Liver (tissue), 3 donors: ENCODE results near the gene GNPTAB.

Source experiments
- EGR1 ChIP-seq, 2 donors: IDR thresholded peaks; 2 replicates each; pipeline ENCODE4 v1.6.1; 2016 to 2018; ENCODE audit warnings: antibody characterized with exemption in 2 of 2, low read depth in 2 of 2
- FOXA1 ChIP-seq: IDR thresholded peaks from 2 replicates; pipeline ENCODE4 v1.6.1; 2016; ENCODE audit warnings: antibody characterized with exemption
- FOXA2 ChIP-seq: IDR thresholded peaks from 2 replicates; pipeline ENCODE4 v1.6.1; 2016; ENCODE audit warnings: antibody characterized with exemption
- GABPA ChIP-seq, 2 donors: IDR thresholded peaks in 1 of 2; conservative IDR thresholded peaks in 1 of 2; 2 replicates each; pipeline ENCODE4 v1.6.1; 2016; ENCODE audit warnings: antibody characterized with exemption in 2 of 2, mild to moderate bottlenecking in 1 of 2, moderate library complexity in 1 of 2
- HNF4G ChIP-seq: IDR thresholded peaks from 2 replicates; pipeline ENCODE4 v1.6.1; 2016; ENCODE audit warnings: antibody characterized with exemption
- RAD21 ChIP-seq, 2 donors: IDR thresholded peaks; 2 replicates each; pipeline ENCODE4 v1.6.1; 2016; ENCODE audit warnings: antibody characterized with exemption in 2 of 2, mild to moderate bottlenecking in 2 of 2
- RXRA ChIP-seq, 2 donors: IDR thresholded peaks; 2 replicates each; pipeline ENCODE4 v1.6.1; 2017 to 2018; ENCODE audit warnings: antibody characterized with exemption in 2 of 2, mild to moderate bottlenecking in 1 of 2
- SP1 ChIP-seq: IDR thresholded peaks from 2 replicates; pipeline ENCODE4 v1.6.1; 2018; ENCODE audit warnings: antibody characterized with exemption, mild to moderate bottlenecking
- TAF1 ChIP-seq: conservative IDR thresholded peaks from 2 replicates; pipeline ENCODE4 v1.6.1; 2016; ENCODE audit warnings: antibody characterized with exemption, mild to moderate bottlenecking
- YY1 ChIP-seq: IDR thresholded peaks from 2 replicates; pipeline ENCODE4 v1.6.1; 2016; ENCODE audit warnings: antibody characterized with exemption, mild to moderate bottlenecking
- TF ChIP-seq, protein P1 (sequence below): fragments of 150-350 bp; IDR thresholded peaks from 2 replicates; pipeline ENCODE4 v1.5.1; 2017; ENCODE audit warnings: improper control_type of control experiment, low read depth, low read length; ENCODE audit not compliant: missing input control
- TF ChIP-seq, protein P2 (sequence below): IDR thresholded peaks from 2 replicates; pipeline ENCODE4 v1.6.1; 2016; ENCODE audit warnings: antibody characterized with exemption
- TF ChIP-seq, protein P3 (sequence below): IDR thresholded peaks from 2 replicates; pipeline ENCODE4 v1.6.1; 2016; ENCODE audit warnings: antibody characterized with exemption, mild to moderate bottlenecking
- donor health status: healthy.
- donor health status: healthy.

DNA sequence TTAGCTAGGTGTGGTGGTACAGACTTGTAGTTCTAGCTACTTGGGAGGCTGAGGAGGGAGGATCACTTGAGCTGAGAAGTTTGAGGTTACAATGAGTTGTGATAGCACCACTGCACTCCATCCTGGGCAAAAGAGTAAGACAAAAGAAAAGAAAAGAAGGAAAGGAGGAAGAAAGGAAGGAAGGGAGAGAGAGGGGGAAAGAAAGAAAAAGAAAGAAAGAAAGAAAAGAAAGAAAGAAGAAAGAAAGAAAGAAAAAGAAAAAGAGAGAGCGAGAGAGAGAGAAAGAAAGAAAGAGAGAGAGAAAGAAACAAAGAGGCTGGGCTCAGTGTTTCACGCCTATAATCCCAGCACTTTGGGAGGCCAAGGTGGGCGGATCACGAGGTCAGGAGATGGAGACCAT, 10.3 kb upstream of the GNPTAB start:
- TF ChIP-seq, protein P1, sequence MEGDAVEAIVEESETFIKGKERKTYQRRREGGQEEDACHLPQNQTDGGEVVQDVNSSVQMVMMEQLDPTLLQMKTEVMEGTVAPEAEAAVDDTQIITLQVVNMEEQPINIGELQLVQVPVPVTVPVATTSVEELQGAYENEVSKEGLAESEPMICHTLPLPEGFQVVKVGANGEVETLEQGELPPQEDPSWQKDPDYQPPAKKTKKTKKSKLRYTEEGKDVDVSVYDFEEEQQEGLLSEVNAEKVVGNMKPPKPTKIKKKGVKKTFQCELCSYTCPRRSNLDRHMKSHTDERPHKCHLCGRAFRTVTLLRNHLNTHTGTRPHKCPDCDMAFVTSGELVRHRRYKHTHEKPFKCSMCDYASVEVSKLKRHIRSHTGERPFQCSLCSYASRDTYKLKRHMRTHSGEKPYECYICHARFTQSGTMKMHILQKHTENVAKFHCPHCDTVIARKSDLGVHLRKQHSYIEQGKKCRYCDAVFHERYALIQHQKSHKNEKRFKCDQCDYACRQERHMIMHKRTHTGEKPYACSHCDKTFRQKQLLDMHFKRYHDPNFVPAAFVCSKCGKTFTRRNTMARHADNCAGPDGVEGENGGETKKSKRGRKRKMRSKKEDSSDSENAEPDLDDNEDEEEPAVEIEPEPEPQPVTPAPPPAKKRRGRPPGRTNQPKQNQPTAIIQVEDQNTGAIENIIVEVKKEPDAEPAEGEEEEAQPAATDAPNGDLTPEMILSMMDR = no peak
- TF ChIP-seq FOXA1 (no peak), YY1 (no peak), GABPA (IDR thresholded peaks at IDR 0.05 in 1 of 2, conservative IDR thresholded peaks at IDR 0.05 in 1 of 2) (no peak), FOXA2 (no peak), SP1 (no peak), RAD21 (IDR thresholded peaks at IDR 0.05) (no peak), RXRA (IDR thresholded peaks at IDR 0.05) (no peak), TAF1 (no peak), EGR1 (IDR thresholded peaks at IDR 0.05; ENCODE audit: low read depth in 2 of 2) (no peak), HNF4G (no peak)
- TF ChIP-seq, protein P2, sequence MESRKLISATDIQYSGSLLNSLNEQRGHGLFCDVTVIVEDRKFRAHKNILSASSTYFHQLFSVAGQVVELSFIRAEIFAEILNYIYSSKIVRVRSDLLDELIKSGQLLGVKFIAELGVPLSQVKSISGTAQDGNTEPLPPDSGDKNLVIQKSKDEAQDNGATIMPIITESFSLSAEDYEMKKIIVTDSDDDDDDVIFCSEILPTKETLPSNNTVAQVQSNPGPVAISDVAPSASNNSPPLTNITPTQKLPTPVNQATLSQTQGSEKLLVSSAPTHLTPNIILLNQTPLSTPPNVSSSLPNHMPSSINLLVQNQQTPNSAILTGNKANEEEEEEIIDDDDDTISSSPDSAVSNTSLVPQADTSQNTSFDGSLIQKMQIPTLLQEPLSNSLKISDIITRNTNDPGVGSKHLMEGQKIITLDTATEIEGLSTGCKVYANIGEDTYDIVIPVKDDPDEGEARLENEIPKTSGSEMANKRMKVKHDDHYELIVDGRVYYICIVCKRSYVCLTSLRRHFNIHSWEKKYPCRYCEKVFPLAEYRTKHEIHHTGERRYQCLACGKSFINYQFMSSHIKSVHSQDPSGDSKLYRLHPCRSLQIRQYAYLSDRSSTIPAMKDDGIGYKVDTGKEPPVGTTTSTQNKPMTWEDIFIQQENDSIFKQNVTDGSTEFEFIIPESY = no peak
- TF ChIP-seq, protein P3, sequence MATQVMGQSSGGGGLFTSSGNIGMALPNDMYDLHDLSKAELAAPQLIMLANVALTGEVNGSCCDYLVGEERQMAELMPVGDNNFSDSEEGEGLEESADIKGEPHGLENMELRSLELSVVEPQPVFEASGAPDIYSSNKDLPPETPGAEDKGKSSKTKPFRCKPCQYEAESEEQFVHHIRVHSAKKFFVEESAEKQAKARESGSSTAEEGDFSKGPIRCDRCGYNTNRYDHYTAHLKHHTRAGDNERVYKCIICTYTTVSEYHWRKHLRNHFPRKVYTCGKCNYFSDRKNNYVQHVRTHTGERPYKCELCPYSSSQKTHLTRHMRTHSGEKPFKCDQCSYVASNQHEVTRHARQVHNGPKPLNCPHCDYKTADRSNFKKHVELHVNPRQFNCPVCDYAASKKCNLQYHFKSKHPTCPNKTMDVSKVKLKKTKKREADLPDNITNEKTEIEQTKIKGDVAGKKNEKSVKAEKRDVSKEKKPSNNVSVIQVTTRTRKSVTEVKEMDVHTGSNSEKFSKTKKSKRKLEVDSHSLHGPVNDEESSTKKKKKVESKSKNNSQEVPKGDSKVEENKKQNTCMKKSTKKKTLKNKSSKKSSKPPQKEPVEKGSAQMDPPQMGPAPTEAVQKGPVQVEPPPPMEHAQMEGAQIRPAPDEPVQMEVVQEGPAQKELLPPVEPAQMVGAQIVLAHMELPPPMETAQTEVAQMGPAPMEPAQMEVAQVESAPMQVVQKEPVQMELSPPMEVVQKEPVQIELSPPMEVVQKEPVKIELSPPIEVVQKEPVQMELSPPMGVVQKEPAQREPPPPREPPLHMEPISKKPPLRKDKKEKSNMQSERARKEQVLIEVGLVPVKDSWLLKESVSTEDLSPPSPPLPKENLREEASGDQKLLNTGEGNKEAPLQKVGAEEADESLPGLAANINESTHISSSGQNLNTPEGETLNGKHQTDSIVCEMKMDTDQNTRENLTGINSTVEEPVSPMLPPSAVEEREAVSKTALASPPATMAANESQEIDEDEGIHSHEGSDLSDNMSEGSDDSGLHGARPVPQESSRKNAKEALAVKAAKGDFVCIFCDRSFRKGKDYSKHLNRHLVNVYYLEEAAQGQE = no peak
